GM10847 (cell line): ENCODE data around the gene IL6ST.

Source experiments
- POLR2A ChIP-seq: IDR thresholded peaks from 2 replicates; pipeline ENCODE4 v1.6.1; 2011; ENCODE audit not compliant: insufficient read length; ENCODE audit errors: extremely low read depth

Gene IL6ST

GRCh38 chr5:56003679-56004078, 8.9 kb upstream of the IL6ST start:
- TF ChIP-seq POLR2A = no peak

DNA sequence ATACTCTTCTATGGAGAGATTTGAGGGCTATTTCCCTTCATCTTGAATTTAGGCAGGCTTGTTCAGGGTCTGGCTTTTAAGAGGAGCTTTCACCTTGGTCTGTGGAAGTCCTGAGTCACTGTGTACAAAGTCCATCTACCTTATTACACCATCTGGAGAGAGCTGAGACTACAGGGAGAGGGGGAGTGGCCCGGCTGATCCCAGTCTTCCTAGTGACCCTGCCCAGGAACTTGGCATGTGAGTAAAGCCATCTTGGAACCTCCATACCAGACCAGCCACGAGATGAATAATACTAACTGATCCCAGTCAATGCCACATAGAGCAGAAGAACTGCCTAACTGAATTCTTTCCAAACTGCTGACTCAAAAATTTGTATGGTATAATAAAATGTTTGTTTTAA, 8.4 kb upstream of the IL6ST start:
- TF ChIP-seq POLR2A = no peak

DNA sequence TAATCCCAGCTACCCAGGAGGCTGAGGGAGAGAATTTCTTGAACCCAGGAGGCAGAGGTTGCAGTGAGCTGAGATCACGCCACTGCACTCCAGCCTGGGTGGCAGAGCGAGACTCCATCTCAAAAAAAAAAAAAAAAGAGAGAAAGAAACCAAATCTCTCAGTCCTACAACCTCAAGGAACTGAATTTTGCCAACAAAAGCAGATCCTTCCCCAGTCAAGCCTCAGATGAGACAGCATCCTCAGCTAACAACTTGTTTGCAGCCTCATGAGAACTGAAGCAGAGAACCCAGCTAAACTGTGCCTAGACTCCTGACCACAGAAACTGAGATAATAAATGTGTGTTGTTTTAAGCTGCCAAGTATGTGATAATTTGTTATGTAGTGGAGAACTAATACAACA, 7.5 kb upstream of the IL6ST start:
- no peak for TF ChIP-seq POLR2A

- TF ChIP-seq POLR2A = no peak
Observed at GRCh38 chr5:55998966-55999365, 4.2 kb upstream of the IL6ST start.

- no peak for TF ChIP-seq POLR2A
Observed at GRCh38 chr5:55997742-55998351, 3.1 kb upstream of the IL6ST start.

GRCh38 chr5:55994998-55995914, 493 bp upstream of the IL6ST start:
- peak; percentile 63 for TF ChIP-seq POLR2A

DNA sequence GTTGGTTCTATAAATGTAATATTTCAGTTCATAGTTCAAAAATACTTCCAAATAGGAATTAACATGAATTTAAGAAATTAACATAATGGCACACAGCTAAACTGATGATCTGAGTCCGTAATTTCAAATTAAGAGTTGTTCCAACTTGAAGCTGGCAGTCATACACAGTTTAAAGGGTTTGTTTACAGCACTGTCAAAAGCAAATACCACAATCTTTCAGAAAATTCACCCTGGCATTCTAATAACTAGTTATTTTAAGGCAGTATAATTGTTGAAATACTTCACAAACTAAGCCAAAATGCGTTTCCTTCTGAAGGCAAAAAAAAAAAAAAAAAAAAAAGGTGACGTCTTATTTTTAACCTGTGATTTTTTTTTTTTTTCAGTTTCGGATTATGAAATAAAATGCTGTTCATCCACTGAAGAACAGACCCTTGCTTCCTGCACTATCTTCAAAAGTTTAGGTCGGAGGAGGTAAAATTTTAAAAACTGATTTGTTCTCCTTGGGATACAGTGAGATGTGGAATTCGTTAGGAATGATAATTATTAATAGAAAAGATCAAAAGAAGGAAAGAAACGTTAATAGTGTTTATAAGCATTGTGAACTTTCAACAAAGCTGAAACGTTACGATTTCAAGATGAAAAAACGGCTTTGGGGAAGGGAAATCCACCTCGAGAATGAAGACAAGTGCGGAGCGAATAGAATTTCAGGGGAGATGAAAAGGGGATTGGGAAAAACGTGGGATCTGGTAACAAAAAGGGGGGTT, 850 bp downstream of the IL6ST start:
- no peak for TF ChIP-seq POLR2A

- no peak for TF ChIP-seq POLR2A
Observed at GRCh38 chr5:55993013-55993412, 1.8 kb downstream of the IL6ST start.

DNA sequence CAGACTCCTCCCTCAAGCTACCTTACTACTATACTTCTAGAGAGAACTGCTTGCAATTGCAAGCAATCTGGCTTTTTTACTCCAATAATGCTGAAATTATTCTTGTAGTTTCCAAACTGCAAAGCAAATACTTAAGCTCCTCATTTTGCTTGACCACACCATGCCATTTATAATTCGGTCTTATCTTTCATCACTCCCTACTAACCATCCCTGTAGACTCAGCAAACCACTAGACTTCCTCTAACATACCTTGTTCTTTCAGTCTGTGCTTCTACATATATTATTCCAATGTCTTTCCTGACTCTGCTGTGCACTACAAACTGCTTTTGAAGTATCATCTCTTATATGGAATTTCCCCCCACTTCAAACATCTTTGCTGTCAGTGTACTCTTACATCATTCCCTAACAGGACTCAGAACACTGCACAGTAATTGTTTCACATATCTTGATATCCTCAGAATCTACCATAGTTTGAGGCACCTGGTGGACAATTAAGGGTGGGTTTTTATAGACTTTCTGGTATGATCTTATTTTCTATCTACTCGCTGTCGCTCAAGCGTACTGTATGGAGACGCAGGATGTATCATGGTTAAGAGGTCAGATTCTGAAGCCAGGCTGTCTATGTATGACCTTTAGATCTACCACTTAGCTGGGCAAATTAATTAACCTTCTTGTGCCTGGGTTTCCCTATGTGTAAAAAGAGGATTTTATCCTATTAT, 2.8 kb downstream of the IL6ST start:
- no peak for TF ChIP-seq POLR2A

DNA sequence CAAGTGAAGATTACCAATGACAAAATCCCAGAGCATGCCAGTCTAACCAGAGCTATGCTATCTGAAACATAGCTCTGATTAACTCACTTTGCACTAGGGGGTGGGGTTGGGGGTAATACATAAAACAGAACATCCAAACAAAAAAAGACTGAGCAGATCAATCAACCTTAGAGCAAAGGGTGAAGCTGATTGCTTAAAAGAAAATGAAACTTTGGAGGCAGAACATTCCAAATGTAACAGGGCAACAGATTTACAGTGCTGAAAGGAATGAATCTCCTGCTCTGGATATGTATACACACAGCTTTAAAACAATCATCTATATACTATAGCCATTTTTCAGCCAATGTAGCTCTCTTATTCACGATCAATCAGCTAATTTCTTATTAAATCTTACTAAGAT, 4.9 kb downstream of the IL6ST start:
- no peak for TF ChIP-seq POLR2A

DNA sequence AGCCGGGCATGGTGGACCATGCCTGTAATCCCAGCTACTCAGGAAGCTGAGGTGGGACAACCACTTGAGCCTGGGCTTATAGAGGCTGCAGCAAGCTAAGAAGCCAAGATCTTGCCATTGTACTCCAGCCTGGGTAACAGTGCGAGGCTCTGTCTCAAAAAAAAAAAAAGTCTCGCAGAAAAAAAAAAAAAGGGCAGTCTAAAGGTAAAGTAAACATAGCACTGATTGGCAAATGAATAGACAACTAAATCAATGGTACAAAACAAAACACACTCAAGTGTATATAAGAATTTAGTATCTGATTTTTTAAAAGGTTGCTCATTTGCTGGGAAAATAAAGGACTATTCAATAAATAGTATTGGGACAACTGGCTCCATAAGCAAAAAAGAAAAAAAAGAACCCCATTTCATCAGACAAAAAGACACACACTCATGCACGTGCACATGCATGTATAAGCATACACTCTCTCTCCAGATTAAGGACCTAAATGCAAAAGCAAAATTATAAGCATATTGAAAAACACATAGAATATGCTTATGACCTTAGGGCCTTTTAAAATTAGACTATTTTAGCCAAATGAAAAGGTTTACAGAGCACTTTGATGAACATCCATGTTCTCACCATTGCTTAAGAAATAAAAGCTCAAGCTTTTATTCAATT, 5.7 kb downstream of the IL6ST start:
- TF ChIP-seq POLR2A = no peak

GRCh38 chr5:55986931-55987330, 7.8 kb downstream of the IL6ST start:
- no peak for TF ChIP-seq POLR2A

GRCh38 chr5:55985181-55985580, 9.6 kb downstream of the IL6ST start:
- no peak for TF ChIP-seq POLR2A

GRCh38 chr5:55983986-55984385, 10.8 kb downstream of the IL6ST start:
- no peak for TF ChIP-seq POLR2A

DNA sequence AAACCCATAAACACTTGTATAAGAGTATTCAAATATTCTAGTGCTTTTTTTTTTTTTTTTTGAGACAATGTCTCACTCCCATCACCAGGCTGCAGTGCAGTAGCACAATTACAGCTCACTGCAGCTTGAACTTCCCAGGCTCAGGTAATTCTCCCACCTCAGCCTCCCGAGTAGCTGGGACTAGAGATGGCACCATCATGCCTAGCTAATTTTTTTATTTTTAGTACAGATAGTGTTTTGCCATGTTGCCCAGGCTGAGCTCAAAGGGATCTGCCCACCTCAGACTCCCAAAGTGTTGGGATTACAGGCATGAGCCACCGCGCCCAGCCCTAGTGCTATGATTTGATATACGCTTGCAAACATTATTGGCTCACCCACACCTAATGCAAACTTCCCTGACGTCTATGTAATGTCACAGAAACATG, 11.8 kb downstream of the IL6ST start:
- TF ChIP-seq POLR2A = no peak
